H9 (cell line): ENCODE measurements around the gene OSBPL10. TPM values are rescaled to one million over a fixed set of nuclear protein-coding genes. Genes with fewer than 3 reads are reported as not detected.

Source experiments
- DNase-seq: peaks from one replicate; pipeline ENCODE4 v3.0.0-alpha.2; 2017
- H2AFZ ChIP-seq: one replicate; pipeline ENCODE4 v1.6.1; 2013; ENCODE audit warnings: mild to moderate bottlenecking, low read length, control low read depth, moderate library complexity
- H2AK5ac ChIP-seq: 2 replicates; pipeline ENCODE4 v1.6.1; 2013; ENCODE audit warnings: low read length, control low read depth, mixed read lengths; ENCODE audit not compliant: insufficient read length
- H2BK120ac ChIP-seq: one replicate; pipeline ENCODE4 v1.6.1; 2013; ENCODE audit warnings: low read depth, mild to moderate bottlenecking, low read length, control low read depth, inconsistent platforms; ENCODE audit not compliant: poor library complexity, severe bottlenecking
- H2BK12ac ChIP-seq: 2 replicates; pipeline ENCODE4 v1.6.1; 2013; ENCODE audit warnings: low read length, control low read depth, mixed read lengths, low read depth; ENCODE audit not compliant: insufficient read length
- H2BK15ac ChIP-seq: 2 replicates; pipeline ENCODE4 v1.6.1; 2013; ENCODE audit warnings: low read depth, low read length, control low read depth
- H2BK20ac ChIP-seq: one replicate; pipeline ENCODE4 v1.6.1; 2013; ENCODE audit warnings: low read depth, mild to moderate bottlenecking, low read length, control low read depth, inconsistent platforms; ENCODE audit not compliant: poor library complexity, severe bottlenecking
- H2BK5ac ChIP-seq: 2 replicates; pipeline ENCODE4 v1.6.1; 2013; ENCODE audit warnings: low read length, control low read depth, mixed read lengths; ENCODE audit not compliant: insufficient read length
- H3K14ac ChIP-seq: 2 replicates; pipeline ENCODE4 v1.6.1; 2013; ENCODE audit warnings: low read length, control low read depth; ENCODE audit not compliant: insufficient read depth
- H3K18ac ChIP-seq: 2 replicates; pipeline ENCODE4 v1.6.1; 2013; ENCODE audit warnings: low read depth, mild to moderate bottlenecking, mixed read lengths, low read length, control low read depth; ENCODE audit not compliant: insufficient read length
- H3K23ac ChIP-seq: 2 replicates; pipeline ENCODE4 v1.6.1; 2013; ENCODE audit warnings: low read length, control low read depth, mixed read lengths, low read depth; ENCODE audit not compliant: insufficient read length
- H3K23me2 ChIP-seq: 2 replicates; pipeline ENCODE4 v1.6.1; 2013; ENCODE audit warnings: low read depth, mild to moderate bottlenecking, mixed read lengths, low read length, control low read depth; ENCODE audit not compliant: insufficient read length, poor library complexity, severe bottlenecking
- H3K27ac ChIP-seq: 2 replicates; pipeline ENCODE4 v1.5.1; 2013; ENCODE audit warnings: low read length, control low read depth, mixed read lengths, low read depth; ENCODE audit not compliant: insufficient read length
- H3K27me3 ChIP-seq: 2 replicates; pipeline ENCODE4 v1.6.1; 2013; ENCODE audit warnings: low read length, control low read depth, inconsistent platforms; ENCODE audit not compliant: insufficient read depth
- H3K4ac ChIP-seq: 2 replicates; pipeline ENCODE4 v1.6.1; 2013; ENCODE audit warnings: low read depth, mild to moderate bottlenecking, control low read depth, inconsistent platforms, low read length, moderate library complexity
- H3K4me1 ChIP-seq: 2 replicates; pipeline ENCODE4 v1.6.1; 2013; ENCODE audit warnings: low read length, control low read depth, inconsistent platforms; ENCODE audit not compliant: insufficient read depth
- H3K4me2 ChIP-seq: 2 replicates; pipeline ENCODE4 v1.6.1; 2013; ENCODE audit warnings: low read length, control low read depth, mixed read lengths; ENCODE audit not compliant: insufficient read length, insufficient read depth
- H3K56ac ChIP-seq: 2 replicates; pipeline ENCODE4 v1.6.1; 2013; ENCODE audit warnings: low read depth, mild to moderate bottlenecking, mixed read lengths, low read length, control low read depth; ENCODE audit not compliant: insufficient read length
- H3K79me1 ChIP-seq: 2 replicates; pipeline ENCODE4 v1.6.1; 2013; ENCODE audit warnings: low read depth, mild to moderate bottlenecking, moderate library complexity, low read length, control low read depth, inconsistent platforms; ENCODE audit not compliant: insufficient read depth, poor library complexity, severe bottlenecking
- H3K79me2 ChIP-seq: 2 replicates; pipeline ENCODE4 v1.6.1; 2013; ENCODE audit warnings: low read length, control low read depth, inconsistent platforms; ENCODE audit not compliant: insufficient read depth
- H3K9ac ChIP-seq: 2 replicates; pipeline ENCODE4 v1.6.1; 2013; ENCODE audit warnings: low read length, control low read depth, mixed read lengths; ENCODE audit not compliant: insufficient read length; ENCODE audit errors: extremely low read depth
- H3K9me3 ChIP-seq: one replicate; pipeline ENCODE4 v1.6.1; 2013; ENCODE audit warnings: low read depth, low read length, inconsistent platforms; ENCODE audit not compliant: control insufficient read depth
- H3T11ph ChIP-seq: one replicate; pipeline ENCODE4 v1.6.1; 2013; ENCODE audit warnings: mild to moderate bottlenecking, low read length, control low read depth, inconsistent platforms
- H4K20me1 ChIP-seq: one replicate; pipeline ENCODE4 v1.6.1; 2013; ENCODE audit not compliant: control insufficient read depth, insufficient read length, insufficient read depth
- H4K5ac ChIP-seq: 2 replicates; pipeline ENCODE4 v1.6.1; 2013; ENCODE audit warnings: low read depth, mild to moderate bottlenecking, mixed read lengths, low read length, control low read depth; ENCODE audit not compliant: insufficient read length
- H4K8ac ChIP-seq: replicated peaks from 2 replicates; pipeline ENCODE4 v1.6.1; 2013; ENCODE audit warnings: low read length, control low read depth, mixed read lengths, low read depth; ENCODE audit not compliant: insufficient read length
- H4K91ac ChIP-seq: 2 replicates; pipeline ENCODE4 v1.6.1; 2013; ENCODE audit warnings: low read depth, mild to moderate bottlenecking, moderate library complexity, mixed read lengths, low read length, control low read depth; ENCODE audit not compliant: insufficient read length
- H3K27ac Mint-ChIP-seq, 3 experiments: 2 replicates in 2 of 3; 3 replicates in 1 of 3; pipeline ENCODE4 v1.8.0; 2020 to 2021; ENCODE audit warnings: mixed read lengths in 3 of 3, mild to moderate bottlenecking in 1 of 3, moderate library complexity in 1 of 3
- H3K27me3 Mint-ChIP-seq: 2 replicates; pipeline ENCODE4 v1.8.0; 2021; ENCODE audit warnings: low read depth, mild to moderate bottlenecking, moderate library complexity, mixed read lengths
- H3K36me3 Mint-ChIP-seq, 3 experiments: 2 replicates in 2 of 3; 3 replicates in 1 of 3; pipeline ENCODE4 v1.8.0; 2020 to 2021; ENCODE audit warnings: low read depth in 3 of 3, mixed read lengths in 3 of 3; ENCODE audit not compliant: insufficient read depth in 1 of 3
- H3K4me1 Mint-ChIP-seq, 2 experiments: 2 replicates each; pipeline ENCODE4 v1.8.0; 2020; ENCODE audit warnings: mixed read lengths in 2 of 2
- H3K4me3 Mint-ChIP-seq, 2 experiments: 2 replicates in 1 of 2; 3 replicates in 1 of 2; pipeline ENCODE4 v1.8.0; 2020 to 2021; ENCODE audit warnings: mild to moderate bottlenecking in 2 of 2, mixed read lengths in 2 of 2, moderate library complexity in 1 of 2
- H3K9me3 Mint-ChIP-seq, 2 experiments: 2 replicates in 1 of 2; 3 replicates in 1 of 2; pipeline ENCODE4 v1.8.0; 2020; ENCODE audit warnings: mild to moderate bottlenecking in 2 of 2, mixed read lengths in 2 of 2, moderate library complexity in 1 of 2
- CTCF ChIP-seq: fragments of 200-600 bp; sonication (generic); conservative IDR thresholded peaks from 3 replicates; pipeline ENCODE4 v1.8.0; 2021; ENCODE audit warnings: antibody characterized with exemption, mild to moderate bottlenecking
- WGBS: extraction: QIAGEN DNeasy Blood & Tissue Kit; methylation state at CpG from one replicate; pipeline ENCODE4 v1.1.7; 2013; ENCODE audit warnings: missing lambda C conversion rate, low lambda C conversion rate, mixed read lengths; ENCODE audit not compliant: insufficient read length; ENCODE audit errors: extremely low coverage; 5-methylcytosine and 5-hydroxymethylcytosine counted together
- total RNA-seq: library from RNA; stranded (reverse); gene quantifications from 2 replicates; pipeline ENCODE4 v1.2.1, GENCODE V29; 2021

OSBPL10 gene
- total RNA-seq, 1 experiment from 2014 or later: 42.7 TPM

GRCh38 chr3:31635545-31635944 lies 345.5 kb downstream of the OSBPL10 start:
- Histone ChIP-seq H3K23ac (no peak overlapping the region), H3K18ac (no peak overlapping the region), H3K79me2 (no peaks in the 10 kb centered on the region), H4K5ac (no peak overlapping the region), H4K20me1 (no peaks in the 10 kb centered on the region), H3K27me3 (no peaks in the 10 kb centered on the region), H3K79me1 (no peaks in the 10 kb centered on the region), H3K9ac (no peak overlapping the region), H3K23me2 (no peaks in the 10 kb centered on the region), H3K9me3 (no peaks in the 10 kb centered on the region), H2BK5ac (no peak overlapping the region), H2BK15ac (no peak overlapping the region), H2BK12ac (no peak overlapping the region), H3K4ac (no peak overlapping the region), H2AFZ (no peak overlapping the region), H4K91ac (no peak overlapping the region), H3K27ac (no peak overlapping the region), H3K14ac (no peak overlapping the region), H2BK20ac (no peak overlapping the region), H3T11ph (no peak overlapping the region), H3K4me1 (no peaks in the 10 kb centered on the region), H2AK5ac (no peak overlapping the region), H4K8ac (no peak overlapping the region), H2BK120ac (no peak overlapping the region), H3K56ac (no peak overlapping the region), H3K4me2 (no peak overlapping the region)
- Mint-ChIP-seq H3K4me3 (no peak overlapping the region), H3K4me1 (no peaks in the 10 kb centered on the region), H3K27ac (peak overlapping the region in 1 of 3 experiments; percentile 63; a peak in 1 of 7 replicates), H3K36me3 (peaks cover 4 to 26% (median 26%) of the 10 kb centered on the region in 3 experiments; a peak in 6 of 7 replicates), H3K9me3 (no peaks in the 10 kb centered on the region), H3K27me3 (no peaks in the 10 kb centered on the region)
- no CpG with 5 or more reads among the region's 1 CpG for WGBS
- no peak for TF ChIP-seq CTCF
- DNase-seq: no peak
